CD8-positive, alpha-beta memory T cell (primary cell): ENCODE measurements around the gene FANCE. TPM values are rescaled to one million over a fixed set of nuclear protein-coding genes. Genes with fewer than 3 reads are reported as not detected.

Experiments
- CTCF ChIA-PET: fragments of 350-600 bp; sonication (Branson Sonifier 250); formaldehyde crosslinking; loops from one replicate; lab custom pipeline; 2021; ENCODE audit warnings: antibody characterized with exemption; lab: Charles Lee
- POLR2A ChIA-PET: fragments of 350-600 bp; sonication (Branson Sonifier 250); formaldehyde crosslinking; loops from one replicate; lab custom pipeline; 2021; ENCODE audit warnings: antibody characterized with exemption; lab: Charles Lee
- DNase-seq, 5 donors: peaks; one replicate each; pipeline versions ENCODE4 v3.0.0 to v3.0.0-alpha.2; 2020 to 2022; ENCODE audit warnings: mixed read lengths in 1 of 5
- H3K27ac ChIP-seq: one replicate; pipeline ENCODE4 v1.7.0; 2013; ENCODE audit warnings: low read depth, mild to moderate bottlenecking, low read length, moderate library complexity
- H3K27me3 ChIP-seq: 2 replicates; pipeline ENCODE4 v1.7.0; 2013; ENCODE audit warnings: low read length, mild to moderate bottlenecking; ENCODE audit not compliant: insufficient read depth, poor library complexity, severe bottlenecking
- H3K36me3 ChIP-seq: 2 replicates; pipeline ENCODE4 v1.7.0; 2013; ENCODE audit warnings: mild to moderate bottlenecking, low read length, moderate library complexity; ENCODE audit not compliant: insufficient read depth
- H3K4me1 ChIP-seq: 2 replicates; pipeline ENCODE4 v1.7.0; 2013; ENCODE audit warnings: mild to moderate bottlenecking, low read length, moderate library complexity; ENCODE audit not compliant: insufficient read depth
- H3K4me3 ChIP-seq: 2 replicates; pipeline ENCODE4 v1.7.0; 2013; ENCODE audit warnings: mild to moderate bottlenecking, low read length
- H3K9me3 ChIP-seq: 2 replicates; pipeline ENCODE4 v1.7.0; 2013; ENCODE audit warnings: mild to moderate bottlenecking, low read length
- H3K27ac Mint-ChIP-seq, 8 donors: one replicate each; pipeline ENCODE4 v1.8.0; 2020 to 2021; ENCODE audit warnings: mixed read lengths in 8 of 8, mild to moderate bottlenecking in 6 of 8, inconsistent platforms in 3 of 8, moderate library complexity in 3 of 8
- H3K27me3 Mint-ChIP-seq, 2 donors: one replicate each; pipeline ENCODE4 v1.8.0; 2020 to 2021; ENCODE audit warnings: mixed read lengths in 2 of 2, mild to moderate bottlenecking in 1 of 2, moderate library complexity in 1 of 2
- H3K36me3 Mint-ChIP-seq, 3 donors: one replicate each; pipeline ENCODE4 v1.8.0; 2020 to 2021; ENCODE audit warnings: mixed read lengths in 3 of 3, inconsistent platforms in 1 of 3, mild to moderate bottlenecking in 1 of 3
- H3K4me1 Mint-ChIP-seq, 3 donors: one replicate each; pipeline ENCODE4 v1.8.0; 2020 to 2021; ENCODE audit warnings: mixed read lengths in 3 of 3, inconsistent platforms in 1 of 3, mild to moderate bottlenecking in 1 of 3
- H3K4me3 Mint-ChIP-seq, 7 donors: one replicate each; pipeline ENCODE4 v1.8.0; 2020 to 2021; ENCODE audit warnings: mixed read lengths in 7 of 7, mild to moderate bottlenecking in 6 of 7, moderate library complexity in 4 of 7, inconsistent platforms in 2 of 7
- H3K9me3 Mint-ChIP-seq, 5 donors: one replicate each; pipeline ENCODE4 v1.8.0; 2020 to 2022; ENCODE audit warnings: mixed read lengths in 5 of 5, mild to moderate bottlenecking in 3 of 5, moderate library complexity in 2 of 5, inconsistent platforms in 1 of 5
- polyA plus RNA-seq: library from polyadenylated mRNA; unstranded; fragments of 300-500 nt; fragmentation: Illumina TruSeq; gene quantifications from one replicate; pipeline ENCODE4 v1.2.3, GENCODE V29; 2021
- total RNA-seq, 2 experiments: library from RNA; stranded (reverse); gene quantifications; one replicate each; pipeline ENCODE4 v1.2.3, GENCODE V29; 2021

The FANCE gene
- total and polyA plus RNA-seq, 3 experiments from 2014 or later = 6.5 to 27.5 (median 23.6) TPM

DNA sequence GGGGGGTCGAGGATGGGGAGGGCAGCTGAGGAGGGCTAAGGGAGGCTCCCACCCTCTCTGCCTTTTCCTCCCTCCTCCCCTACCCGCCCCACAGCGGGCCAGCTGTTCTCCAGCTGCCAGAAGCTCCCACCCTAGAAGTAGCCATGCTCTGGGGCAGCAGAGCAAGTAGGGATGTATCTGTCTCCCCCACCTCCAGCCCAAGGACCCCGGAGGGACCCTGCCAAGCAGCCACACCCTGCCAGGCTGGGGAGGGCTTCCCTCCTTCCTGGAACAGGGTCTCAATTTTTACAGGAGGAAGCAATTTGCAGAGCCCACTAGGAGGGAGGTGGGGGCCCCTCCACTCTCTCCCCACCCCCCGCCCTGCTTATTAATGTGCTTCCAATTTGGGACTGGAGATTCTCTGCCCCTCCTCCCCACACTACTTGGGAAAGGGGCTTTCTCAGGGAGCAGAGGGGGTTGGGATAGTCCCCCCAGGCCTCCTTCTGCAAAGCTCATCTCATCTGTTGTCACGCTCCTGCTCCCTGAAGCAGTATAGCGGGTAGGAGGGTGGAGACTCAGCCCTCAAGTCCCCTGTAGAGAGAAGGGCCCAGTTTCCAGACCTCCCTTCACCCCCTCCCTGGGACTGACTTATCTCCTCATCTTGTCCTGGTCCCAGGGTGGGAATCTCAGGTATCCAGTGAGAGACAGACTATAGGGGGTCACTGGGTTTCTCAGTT lies 40.3 kb downstream of the FANCE start:
- Mint-ChIP-seq H3K36me3 (peaks cover 0 to 1% (median 0%) of the 10 kb centered on the region in 3 donors), H3K4me3 (no peak overlapping the region), H3K9me3 (no peaks in the 10 kb centered on the region), H3K27me3 (no peaks in the 10 kb centered on the region), H3K27ac (peak overlapping the region in 2 of 8 donors; percentile 2 to 28), H3K4me1 (peaks cover 14 to 43% (median 16%) of the 10 kb centered on the region in 3 donors)
- ChIA-PET CTCF (no interaction called here), POLR2A (no interaction called here)
- Histone ChIP-seq H3K4me1 (no peaks in the 10 kb centered on the region), H3K36me3 (no peaks in the 10 kb centered on the region), H3K27ac (no peak overlapping the region), H3K9me3 (no peaks in the 10 kb centered on the region), H3K27me3 (no peaks in the 10 kb centered on the region), H3K4me3 (no peak overlapping the region)
- peak in 1 of 5 donors; percentile 39 for DNase-seq

DNA sequence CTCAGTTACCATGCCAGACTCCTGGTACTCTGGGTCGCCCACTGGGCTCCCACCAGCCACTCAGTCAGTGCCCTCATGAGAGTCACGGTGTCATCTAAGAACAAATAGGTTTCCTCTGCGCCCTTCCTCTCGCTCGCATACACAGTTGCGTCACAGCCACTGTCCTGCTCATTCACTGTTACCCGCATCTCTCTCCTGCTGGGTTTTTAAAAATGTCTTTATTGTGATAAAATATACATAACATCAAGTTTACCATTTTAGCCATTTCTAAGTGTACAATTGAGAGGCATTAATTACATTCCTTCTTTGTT lies 40.8 kb downstream of the FANCE start:
- Histone ChIP-seq H3K36me3 (no peaks in the 10 kb centered on the region), H3K27ac (no peak overlapping the region), H3K4me1 (peaks cover 1% of the 10 kb centered on the region), H3K4me3 (no peak overlapping the region), H3K9me3 (no peaks in the 10 kb centered on the region), H3K27me3 (no peaks in the 10 kb centered on the region)
- ChIA-PET POLR2A (no interaction called here), CTCF (no interaction called here)
- H3K9me3 Mint-ChIP-seq = no peaks in the 10 kb centered on the region
- no peak for DNase-seq
- no peak overlapping the region for H3K4me3 Mint-ChIP-seq
- H3K4me1 Mint-ChIP-seq = peaks cover 14 to 41% (median 15%) of the 10 kb centered on the region in 3 donors
- peaks cover 0 to 1% (median 0%) of the 10 kb centered on the region in 3 donors for H3K36me3 Mint-ChIP-seq
- peak overlapping the region in 3 of 8 donors; percentile 2 to 55 (median 16) for H3K27ac Mint-ChIP-seq
- H3K27me3 Mint-ChIP-seq = no peaks in the 10 kb centered on the region

DNA sequence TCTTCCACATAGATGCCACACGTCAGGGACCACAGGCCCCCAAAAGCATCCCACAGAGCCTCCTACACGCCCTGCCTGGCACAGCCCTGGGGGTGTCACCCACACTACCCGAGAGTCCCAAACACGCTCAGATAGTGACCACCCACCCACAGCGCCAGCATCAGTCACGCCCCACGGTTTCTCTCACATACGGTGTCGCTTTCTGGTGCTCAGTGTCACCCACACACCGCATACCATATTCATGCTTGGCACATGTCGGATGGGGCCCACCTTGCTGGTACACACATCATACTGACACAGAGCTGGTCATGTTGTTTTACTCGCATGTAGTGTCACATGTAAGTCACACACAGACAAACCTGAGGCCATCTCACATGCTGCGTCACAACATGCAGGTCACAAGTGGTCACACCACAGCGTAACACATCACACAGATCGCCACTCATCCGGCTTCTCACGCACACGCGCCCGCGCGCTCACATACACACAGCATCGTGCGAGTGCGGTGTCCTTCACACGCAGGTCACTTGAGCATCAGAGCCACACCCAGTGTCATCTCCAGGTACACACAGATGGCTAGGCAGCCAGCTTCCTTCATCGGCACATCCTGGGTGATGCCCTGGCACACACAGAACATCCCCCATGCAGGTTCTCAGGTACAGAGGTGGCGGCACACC lies 41.3 kb downstream of the FANCE start:
- Mint-ChIP-seq H3K27me3 (peaks cover 0 to under 1% of the 10 kb centered on the region in 2 donors), H3K4me3 (peak overlapping the region in 2 of 7 donors; percentile 10 to 28), H3K36me3 (peaks cover 0 to 1% (median 0%) of the 10 kb centered on the region in 3 donors), H3K27ac (peak overlapping the region in 4 of 8 donors; percentile 0 to 71 (median 4)), H3K9me3 (no peaks in the 10 kb centered on the region), H3K4me1 (peaks cover 13 to 44% (median 19%) of the 10 kb centered on the region in 3 donors)
- H3K27me3 ChIP-seq = peaks cover 5% of the 10 kb centered on the region
- H3K36me3 ChIP-seq = no peaks in the 10 kb centered on the region
- no peaks in the 10 kb centered on the region for H3K9me3 ChIP-seq
- peaks cover 6% of the 10 kb centered on the region for H3K4me1 ChIP-seq
- no peak overlapping the region for H3K4me3 ChIP-seq
- POLR2A ChIA-PET = no interaction called here
- peak in 1 of 5 donors; percentile 29 for DNase-seq
- CTCF ChIA-PET = no interaction called here
- H3K27ac ChIP-seq = no peak overlapping the region

DNA sequence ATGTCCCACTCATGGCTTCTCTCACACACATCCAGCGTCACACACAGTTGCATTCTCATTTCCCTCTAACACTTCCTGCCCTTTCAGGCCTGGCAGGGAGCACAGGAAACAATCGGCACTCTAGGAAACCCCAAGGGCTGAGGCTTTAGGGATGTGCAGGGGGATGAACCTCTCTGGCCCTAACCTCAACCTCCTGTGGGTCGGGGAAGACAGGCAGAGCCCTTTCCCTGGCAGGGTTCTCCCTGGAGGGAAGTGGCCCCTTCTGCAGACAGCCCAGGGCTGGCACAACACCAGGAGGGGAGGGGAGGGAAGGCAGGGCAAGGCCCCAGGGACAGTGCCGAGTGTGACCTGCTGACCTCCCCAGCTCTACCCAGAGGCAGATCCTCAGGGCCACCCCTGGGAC lies 42.0 kb downstream of the FANCE start:
- Histone ChIP-seq H3K27ac (no peak overlapping the region), H3K36me3 (no peaks in the 10 kb centered on the region), H3K4me1 (peaks cover 10% of the 10 kb centered on the region), H3K27me3 (peaks cover 8% of the 10 kb centered on the region), H3K4me3 (no peak overlapping the region), H3K9me3 (no peaks in the 10 kb centered on the region)
- Mint-ChIP-seq H3K9me3 (no peaks in the 10 kb centered on the region), H3K4me3 (peak overlapping the region in 3 of 7 donors; percentile 1 to 37 (median 28)), H3K27me3 (peaks cover 0 to 6% of the 10 kb centered on the region in 2 donors), H3K27ac (peak overlapping the region in 6 of 8 donors; percentile 0 to 71 (median 12)), H3K36me3 (peaks cover 0 to 1% (median 0%) of the 10 kb centered on the region in 3 donors), H3K4me1 (peaks cover 18 to 48% (median 24%) of the 10 kb centered on the region in 3 donors)
- ChIA-PET CTCF (no interaction called here), POLR2A (no interaction called here)
- peak in 1 of 5 donors; percentile 43 for DNase-seq

DNA sequence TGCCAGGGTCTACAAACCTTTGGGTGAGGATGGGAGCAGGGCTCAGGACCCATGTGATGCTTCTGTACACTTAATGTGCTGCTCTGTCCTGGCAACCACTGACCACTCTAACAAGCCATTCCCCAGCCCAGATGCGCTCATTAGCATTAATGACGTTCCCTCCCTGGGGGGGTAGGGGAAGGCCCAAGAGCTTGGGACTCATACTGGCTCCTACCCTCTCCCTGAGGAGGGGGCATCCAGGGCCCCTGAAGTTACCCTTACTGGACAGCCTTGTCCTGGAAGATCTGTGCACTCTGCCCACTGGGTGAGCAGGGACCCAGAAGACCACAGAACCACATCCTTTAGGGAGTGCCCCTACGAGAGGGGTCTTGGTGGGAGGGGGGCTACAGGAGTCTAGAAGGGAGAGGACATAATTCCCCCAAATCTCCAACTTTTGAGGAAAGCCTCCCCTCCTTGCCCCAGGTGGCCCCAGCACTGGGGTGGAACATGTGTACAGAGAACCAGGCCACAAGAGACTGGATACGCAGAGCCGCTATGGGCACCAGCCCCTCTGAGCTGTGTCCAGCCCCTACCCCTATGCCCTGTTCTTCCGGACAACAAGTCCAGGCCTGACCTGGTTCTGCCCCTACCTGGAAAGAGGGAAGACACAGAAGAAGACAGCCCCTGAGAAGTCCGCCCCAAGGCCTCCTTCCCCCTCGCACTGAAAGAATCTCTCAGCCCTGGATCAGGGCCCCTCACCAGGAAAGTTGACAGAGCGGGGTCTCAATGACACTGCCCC lies 43.3 kb downstream of the FANCE start:
- H3K4me3 ChIP-seq = no peak overlapping the region
- peaks cover 8% of the 10 kb centered on the region for H3K27me3 ChIP-seq
- H3K9me3 ChIP-seq = no peaks in the 10 kb centered on the region
- H3K4me1 Mint-ChIP-seq = peaks cover 18 to 48% (median 24%) of the 10 kb centered on the region in 3 donors
- peaks cover 5 to 16% of the 10 kb centered on the region in 2 donors for H3K27me3 Mint-ChIP-seq
- H3K27ac Mint-ChIP-seq = peak overlapping the region in 4 of 8 donors; percentile 60 to 73 (median 64)
- peaks cover 0 to 1% (median 0%) of the 10 kb centered on the region in 3 donors for H3K36me3 Mint-ChIP-seq
- peak in 1 of 5 donors; percentile 41 for DNase-seq
- CTCF ChIA-PET = interaction anchor here (0.8 to 1.6 kb wide), 2 partner anchors 43 to 194 kb away, joined by 3 read pairs; partner anchors contain the start of gene FANCE
- H3K27ac ChIP-seq = peak overlapping the region; percentile 24
- H3K4me3 Mint-ChIP-seq = peak overlapping the region; percentile 73 to 90 (median 80)
- POLR2A ChIA-PET = no interaction called here
- H3K36me3 ChIP-seq = no peaks in the 10 kb centered on the region
- peaks cover 10% of the 10 kb centered on the region for H3K4me1 ChIP-seq
- H3K9me3 Mint-ChIP-seq = no peaks in the 10 kb centered on the region

DNA sequence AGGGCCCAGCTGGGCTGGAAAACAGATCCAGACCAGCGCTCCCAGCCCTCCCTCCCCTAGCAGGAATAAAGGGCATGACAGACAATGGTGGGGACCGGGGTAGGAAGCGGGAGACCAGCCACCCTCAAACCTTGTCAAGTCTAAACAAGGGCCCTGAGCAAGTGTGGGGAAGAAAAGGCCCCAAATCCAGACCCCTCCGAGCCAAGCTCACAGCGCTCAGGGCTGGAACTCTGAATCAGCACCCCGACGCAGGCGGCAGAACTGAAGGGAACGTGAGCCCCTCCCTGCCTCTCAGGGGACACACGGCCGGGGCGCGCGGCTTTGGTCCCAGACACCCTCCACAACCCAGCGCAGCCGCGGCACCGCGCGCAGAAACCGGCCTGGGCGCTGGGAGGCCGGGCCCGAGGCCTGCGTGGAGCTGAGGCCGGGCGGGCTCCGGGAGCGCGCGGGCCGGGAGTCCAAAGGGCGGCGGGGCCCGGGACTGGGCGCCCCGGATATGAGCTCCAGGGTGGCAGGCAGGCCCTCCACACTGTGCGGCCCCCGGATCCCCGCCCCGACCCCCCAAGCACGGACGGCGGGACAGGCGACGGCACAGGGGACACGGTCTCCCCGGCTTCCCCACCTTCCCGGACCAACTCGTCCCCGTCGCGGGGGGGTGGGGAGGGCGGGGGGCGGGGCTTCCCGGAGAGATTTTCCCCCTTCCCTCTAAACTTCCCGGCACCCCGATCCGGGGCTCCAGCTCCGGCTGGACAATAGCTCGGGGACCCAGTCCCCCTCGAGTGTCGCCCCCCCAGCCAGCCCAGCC lies 44.1 kb downstream of the FANCE start:
- H3K4me3 Mint-ChIP-seq = peak overlapping the region; percentile 73 to 90 (median 80)
- Histone ChIP-seq H3K9me3 (no peaks in the 10 kb centered on the region), H3K36me3 (no peaks in the 10 kb centered on the region), H3K27me3 (peaks cover 8% of the 10 kb centered on the region), H3K4me1 (peaks cover 10% of the 10 kb centered on the region), H3K4me3 (no peak overlapping the region), H3K27ac (peak overlapping the region; percentile 24)
- ChIA-PET POLR2A (interaction anchor here (0.7 to 1.0 kb wide), 2 partner anchors 30 to 147 kb away, joined by 3 read pairs; no protein-coding TSS in a partner anchor), CTCF (interaction anchor here (0.8 to 2.9 kb wide), 3 partner anchors 27 to 195 kb away, joined by 3 to 12 read pairs (median 3); partner anchors contain the start of gene FANCE)
- no peaks in the 10 kb centered on the region for H3K9me3 Mint-ChIP-seq
- DNase-seq = peak in 1 of 5 donors; percentile 47
- peaks cover 0 to 1% (median 0%) of the 10 kb centered on the region in 3 donors for H3K36me3 Mint-ChIP-seq
- H3K27ac Mint-ChIP-seq = peak overlapping the region in 3 of 8 donors; percentile 33 to 73 (median 51)
- peaks cover 18 to 43% (median 24%) of the 10 kb centered on the region in 3 donors for H3K4me1 Mint-ChIP-seq
- H3K27me3 Mint-ChIP-seq = peaks cover 5 to 20% of the 10 kb centered on the region in 2 donors
